ENCODE measurements around the gene CRACDL.

Gene CRACDL

GRCh38 chr2:98849113-98849512 lies 86.9 kb downstream of the CRACDL start:
- DNase-seq = no peak

DNA sequence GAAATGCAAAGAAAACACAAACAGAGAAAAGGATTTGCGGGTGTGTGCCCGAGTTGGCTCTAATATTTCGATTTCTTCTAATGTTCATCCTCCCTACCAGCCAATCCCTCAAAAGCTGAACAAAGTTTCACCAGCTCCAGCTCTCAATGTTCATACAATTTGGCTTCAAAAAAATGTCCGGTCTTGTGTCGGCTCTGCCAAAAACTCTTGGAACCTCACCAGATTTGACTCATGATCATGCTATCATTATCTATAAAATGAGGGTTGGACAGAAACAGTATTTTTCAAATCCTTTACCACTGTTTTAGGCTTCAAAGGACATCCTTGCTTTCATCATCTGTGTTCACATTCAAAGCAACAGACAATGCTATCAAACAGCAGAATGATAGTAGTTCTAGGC lies 88.2 kb downstream of the CRACDL start:
- DNase-seq = no peak

- no peak for DNase-seq
These were observed 90.0 kb downstream of the CRACDL start for GRCh38 chr2:98846041-98846440.

DNA sequence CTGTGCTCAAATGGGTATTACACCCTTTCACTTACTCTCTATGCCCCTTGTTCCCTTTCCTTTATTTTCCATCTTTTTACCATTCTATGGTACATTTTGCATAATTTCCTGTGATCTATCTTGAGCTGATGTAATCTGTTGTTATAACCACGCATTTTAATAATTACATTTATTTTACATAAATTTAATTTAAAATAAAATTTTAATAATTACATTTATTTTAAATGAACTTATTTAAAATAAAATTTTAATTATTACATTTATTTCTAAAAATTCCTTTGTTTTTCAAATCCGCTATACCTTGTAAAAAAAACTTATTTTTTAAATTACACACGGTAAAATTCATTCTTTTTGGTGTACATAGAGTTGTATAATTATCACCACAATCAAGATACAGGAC lies 93.9 kb downstream of the CRACDL start:
- no peak for DNase-seq

GRCh38 chr2:98839292-98839691 lies 96.7 kb downstream of the CRACDL start:
- DNase-seq = no peak

GRCh38 chr2:98835831-98836385 lies 100.1 kb downstream of the CRACDL start:
- peak; percentile 40 to 51 for DNase-seq

- DNase-seq = no peak
These were observed 102.1 kb downstream of the CRACDL start for GRCh38 chr2:98833917-98834263.

DNA sequence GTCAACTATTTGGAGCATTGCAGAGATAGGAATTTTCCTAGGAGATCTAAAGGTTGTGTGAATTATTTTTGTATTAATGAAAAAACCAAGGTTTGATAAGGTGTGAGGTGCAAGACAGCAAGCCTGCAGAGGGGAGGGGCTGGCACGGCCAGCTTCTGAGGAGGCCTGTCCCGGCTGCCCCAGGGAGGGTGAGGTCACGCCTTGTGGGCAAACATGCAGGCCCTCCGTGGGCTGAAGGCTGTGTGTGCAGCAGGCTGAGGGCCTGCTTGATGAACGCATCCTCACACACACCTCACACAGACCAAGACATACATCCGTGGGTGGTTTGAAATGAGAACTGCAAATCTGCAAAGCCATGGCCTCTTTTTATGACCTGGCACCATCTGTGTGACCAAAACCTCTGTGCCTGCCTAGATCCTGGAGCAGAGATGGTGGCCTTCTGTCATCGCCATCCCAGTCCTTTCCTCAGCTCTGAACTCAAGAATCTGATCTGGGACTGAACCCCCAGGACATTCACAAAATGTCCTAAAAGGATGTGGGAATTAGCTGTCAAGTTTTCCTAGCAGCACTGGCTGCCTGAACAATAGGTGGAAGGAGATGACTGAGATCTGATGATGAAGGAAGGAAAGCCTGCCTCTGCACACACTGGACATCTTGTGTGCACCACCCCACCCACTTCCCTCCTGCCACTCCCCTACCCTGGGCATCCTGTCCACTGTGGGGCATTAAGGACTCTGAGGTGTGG lies 102.7 kb downstream of the CRACDL start:
- no peak for DNase-seq

GRCh38 chr2:98832172-98832571 lies 103.9 kb downstream of the CRACDL start:
- DNase-seq = no peak

- no peak for DNase-seq
These were observed 105.4 kb downstream of the CRACDL start for GRCh38 chr2:98830571-98831145.

GRCh38 chr2:98829581-98830270 lies 106.3 kb downstream of the CRACDL start:
- no peak for DNase-seq

DNA sequence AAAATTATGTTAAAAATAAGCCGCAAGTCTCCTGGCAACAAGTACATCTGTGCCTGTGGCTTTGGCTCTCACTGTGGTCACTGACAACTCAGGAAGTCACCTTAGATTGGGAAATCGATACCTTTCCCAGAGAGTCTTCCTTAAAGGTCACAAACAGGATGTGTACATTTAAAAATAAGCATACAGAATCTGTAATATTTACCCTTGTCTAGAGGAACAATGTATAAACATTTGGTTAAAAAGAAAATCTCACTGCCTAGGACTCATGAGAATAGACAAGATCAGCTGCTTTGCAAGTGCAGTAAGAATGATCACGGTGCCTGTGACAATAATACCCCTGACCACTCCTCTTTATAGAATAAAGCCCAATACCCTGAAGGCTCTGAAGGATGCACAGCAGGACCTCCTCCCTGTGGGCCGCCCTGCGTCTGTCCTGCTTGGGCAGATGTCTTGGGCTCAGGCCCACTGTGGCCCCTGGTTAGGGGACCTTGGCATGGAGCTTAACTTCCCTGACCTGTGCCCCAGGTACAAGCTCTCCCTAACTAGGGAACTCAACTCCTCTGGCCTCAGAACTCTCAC lies 107.1 kb downstream of the CRACDL start:
- DNase-seq = no peak

DNA sequence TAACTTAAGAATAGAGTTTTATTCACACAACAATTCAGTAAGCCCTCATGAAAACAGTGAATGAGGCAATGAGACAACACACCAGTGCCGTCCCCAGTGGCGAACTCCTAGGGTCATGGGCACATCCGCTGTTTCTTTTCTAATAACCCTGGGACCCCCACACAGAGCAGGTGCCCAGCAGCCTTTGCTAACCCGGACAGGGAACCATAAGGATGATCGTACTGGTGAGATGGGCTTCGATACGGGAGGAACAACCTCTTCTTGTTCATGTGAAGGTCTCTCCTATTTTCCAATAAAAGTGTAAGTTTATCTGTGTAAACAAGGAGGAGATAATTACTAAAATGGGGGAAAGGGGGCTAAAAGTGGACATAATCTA lies 107.7 kb downstream of the CRACDL start:
- DNase-seq = no peak

DNA sequence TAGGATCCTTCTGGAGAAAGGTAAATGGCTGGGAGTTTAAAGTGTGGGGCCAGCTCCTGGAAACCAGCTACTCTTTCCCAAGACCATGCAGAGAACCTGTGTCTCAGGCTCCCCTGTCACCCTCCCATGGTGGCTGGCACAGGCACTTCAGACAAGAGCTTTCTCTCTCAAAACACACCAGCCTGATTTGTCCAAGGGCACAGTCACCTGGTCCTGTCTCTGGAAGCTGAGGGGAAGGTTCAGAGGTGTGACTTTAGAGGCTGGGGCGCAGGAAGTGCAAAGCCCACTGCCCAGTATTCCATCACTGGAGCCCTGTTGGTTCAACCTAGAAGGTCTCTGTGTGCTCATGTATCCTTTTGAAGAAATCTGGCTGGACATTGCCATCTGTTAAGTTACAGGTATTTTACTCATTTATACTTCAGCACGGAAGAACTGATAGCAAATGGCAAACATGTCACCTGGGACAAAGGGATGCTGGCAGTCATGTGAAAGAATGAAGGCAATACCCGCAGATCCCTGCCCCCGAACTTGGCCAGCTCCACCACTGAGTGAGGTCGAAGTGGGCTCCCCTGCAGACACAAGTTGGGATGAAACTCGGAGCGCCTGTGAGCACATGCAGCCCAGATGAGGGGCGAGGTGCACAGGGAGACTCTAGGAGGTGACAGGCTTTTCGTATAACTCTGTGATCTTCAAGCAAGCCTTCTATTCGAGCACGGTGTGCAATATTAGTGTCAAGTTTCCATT lies 108.2 kb downstream of the CRACDL start:
- DNase-seq = no peak

GRCh38 chr2:98826856-98827255 lies 109.2 kb downstream of the CRACDL start:
- DNase-seq = no peak

DNA sequence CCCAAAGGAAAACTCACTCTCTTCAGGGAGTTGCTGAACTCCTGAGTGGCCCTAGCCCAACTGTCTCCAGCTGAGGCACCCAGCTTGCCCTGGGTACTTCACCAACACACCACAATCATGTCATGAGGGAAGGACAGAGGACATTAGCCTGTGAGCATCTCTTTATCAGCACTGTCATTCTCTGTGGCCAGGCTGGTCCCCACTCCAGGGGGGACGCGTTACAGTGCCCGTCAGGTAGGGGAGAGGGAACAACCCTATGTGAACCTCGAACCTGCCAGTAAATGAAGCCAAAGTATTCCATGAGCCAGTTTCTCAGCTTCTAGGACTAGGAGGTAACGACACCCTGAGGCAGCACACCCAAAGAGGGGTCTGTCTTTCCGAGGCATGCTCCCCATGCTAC lies 110.2 kb downstream of the CRACDL start:
- DNase-seq = no peak

- no peak for DNase-seq
These were observed 110.6 kb downstream of the CRACDL start for GRCh38 chr2:98825404-98825803.

GRCh38 chr2:98825020-98825350 lies 111.0 kb downstream of the CRACDL start:
- DNase-seq = no peak

GRCh38 chr2:98824256-98825019 lies 111.6 kb downstream of the CRACDL start:
- DNase-seq = no peak

DNA sequence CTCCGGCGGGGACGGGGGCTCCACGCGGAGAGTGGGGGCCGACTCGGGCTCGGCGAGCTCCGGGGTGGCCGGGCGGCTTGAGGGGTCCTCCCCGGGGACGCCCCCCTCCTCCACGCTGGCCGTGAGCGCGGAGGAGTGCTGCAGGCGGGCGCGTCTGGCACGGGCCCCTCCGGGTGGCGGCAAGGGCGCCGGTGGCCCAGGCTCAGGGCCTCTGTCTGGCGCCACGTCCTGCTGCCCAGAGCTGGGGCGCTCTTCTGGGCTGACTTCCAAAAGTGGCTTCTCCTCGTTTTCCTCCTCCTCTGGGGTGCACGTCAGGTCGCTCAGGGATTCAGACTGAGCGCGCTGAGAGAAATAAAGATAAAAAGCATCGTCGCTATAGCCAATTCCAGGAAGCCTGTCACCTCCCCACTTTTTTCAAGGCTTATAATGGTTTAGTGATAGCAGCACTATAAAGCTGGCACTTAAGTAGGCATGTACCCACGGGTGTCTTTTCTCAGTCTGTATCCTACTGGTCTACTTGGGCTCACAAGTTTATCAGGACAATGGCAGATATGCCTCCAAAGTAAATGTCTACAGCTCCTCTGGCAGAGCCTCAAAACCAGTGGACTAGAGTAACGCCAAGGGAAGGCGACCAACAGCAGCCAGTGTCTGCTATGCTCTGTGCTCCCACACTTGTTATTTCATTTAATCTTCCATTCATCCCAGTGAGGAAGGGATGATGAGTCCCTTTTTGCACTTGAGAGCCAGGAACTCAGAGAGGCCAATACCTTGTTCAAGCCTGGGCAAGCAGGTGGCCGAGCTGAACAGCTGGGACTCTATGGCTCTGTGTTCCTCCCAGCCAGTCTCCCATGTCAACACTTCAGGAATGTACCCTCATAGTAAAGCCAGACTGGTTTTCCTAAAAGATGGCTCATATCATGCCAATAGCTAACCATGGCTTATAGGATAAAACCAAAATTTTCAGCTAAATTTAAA lies 112.5 kb downstream of the CRACDL start:
- DNase-seq = no peak

Data from activated CD4-positive, alpha-beta T cell treated with anti-CD3 and anti-CD28 coated beads, Interleukin-2, amount 50 U/mL, for 4 hours (primary cell).